IMR-90 (cell line): ENCODE data around the gene DNAI7. TPM values are rescaled to one million over a fixed set of nuclear protein-coding genes. Genes with fewer than 3 reads are reported as not detected.

Experiments
- ATAC-seq: fragments of 200-7000 bp; cut with Tn5 transposase; 2 replicates; pipeline ENCODE4 v1.9.1; 2020; ENCODE audit warnings: low read depth, mild to moderate bottlenecking, moderate library complexity
- BruUV-seq: library from RNA; stranded (reverse); fragments of 400-500 nt; replicated peaks from 2 replicates; lab custom pipeline; 2021; lab: Mats Ljungman, UMichigan
- CTCF ChIA-PET: fragments of 300-600 bp; formaldehyde crosslinking; extraction: SDS; loops from one replicate; lab custom pipeline; 2021; ENCODE audit warnings: antibody characterized with exemption; lab: Yijun Ruan, JAX
- POLR2A ChIA-PET: fragments of 300-600 bp; sonication (Branson Sonifier 250); formaldehyde crosslinking; loops from one replicate; lab custom pipeline; 2022; ENCODE audit warnings: antibody characterized with exemption; ENCODE audit not compliant: unreplicated experiment; lab: Charles Lee
- DNase-seq: peaks from one replicate; pipeline ENCODE4 v3.0.0; 2013
- H2AFZ ChIP-seq: replicated peaks from 2 replicates; pipeline ENCODE3; 2013; ENCODE audit warnings: low read length, mild to moderate bottlenecking; ENCODE audit not compliant: poor library complexity
- H2AK5ac ChIP-seq: 2 replicates; pipeline ENCODE4 v1.6.1; 2013; ENCODE audit warnings: low read depth, low read length, inconsistent platforms
- H2AK9ac ChIP-seq: replicated peaks from 2 replicates; pipeline ENCODE3; 2013; ENCODE audit warnings: mild to moderate bottlenecking, low read depth, low read length, moderate library complexity; ENCODE audit not compliant: poor library complexity
- H2BK120ac ChIP-seq: 2 replicates; pipeline ENCODE4 v1.6.1; 2013; ENCODE audit warnings: low read depth, low read length, inconsistent platforms
- H2BK15ac ChIP-seq: 3 replicates; pipeline ENCODE4 v1.6.1; 2013; ENCODE audit warnings: low read depth, low read length, inconsistent platforms
- H2BK20ac ChIP-seq: 2 replicates; pipeline ENCODE4 v1.6.1; 2013; ENCODE audit warnings: low read depth, mild to moderate bottlenecking, inconsistent platforms, low read length, moderate library complexity
- H2BK5ac ChIP-seq: 2 replicates; pipeline ENCODE4 v1.6.1; 2013; ENCODE audit warnings: mild to moderate bottlenecking, low read depth, low read length, inconsistent platforms; ENCODE audit not compliant: poor library complexity, severe bottlenecking
- H3K14ac ChIP-seq: replicated peaks from 2 replicates; pipeline ENCODE4 v1.6.1; 2013; ENCODE audit warnings: low read depth, low read length, inconsistent platforms
- H3K18ac ChIP-seq: 2 replicates; pipeline ENCODE4 v1.6.1; 2013; ENCODE audit warnings: low read depth, low read length, control low read depth
- H3K23ac ChIP-seq: 2 replicates; pipeline ENCODE4 v1.6.1; 2013; ENCODE audit warnings: low read depth, low read length, inconsistent platforms
- H3K27ac ChIP-seq: 2 replicates; pipeline ENCODE4 v1.5.1; 2013; ENCODE audit warnings: mild to moderate bottlenecking, control low read depth, low read length; ENCODE audit not compliant: insufficient read depth
- H3K27me3 ChIP-seq: 2 replicates; pipeline ENCODE4 v1.6.1; 2013; ENCODE audit warnings: low read length; ENCODE audit not compliant: control insufficient read depth, insufficient read depth
- H3K36me3 ChIP-seq: 2 replicates; pipeline ENCODE4 v1.6.1; 2013; ENCODE audit warnings: low read length, mixed read lengths; ENCODE audit not compliant: control insufficient read depth, insufficient read depth
- H3K4ac ChIP-seq: 2 replicates; pipeline ENCODE4 v1.6.1; 2013; ENCODE audit warnings: low read depth, low read length, inconsistent platforms
- H3K4me1 ChIP-seq: 2 replicates; pipeline ENCODE4 v1.6.1; 2013; ENCODE audit warnings: low read length, mixed read lengths; ENCODE audit not compliant: control insufficient read depth, insufficient read depth
- H3K4me2 ChIP-seq: 2 replicates; pipeline ENCODE4 v1.6.1; 2013; ENCODE audit warnings: low read depth, mild to moderate bottlenecking, control low read depth, low read length, moderate library complexity
- H3K4me3 ChIP-seq: 2 replicates; pipeline ENCODE4 v1.5.1; 2013; ENCODE audit warnings: low read depth, mild to moderate bottlenecking, control low read depth, low read length, moderate library complexity; ENCODE audit not compliant: insufficient read depth
- H3K56ac ChIP-seq: 2 replicates; pipeline ENCODE4 v1.6.1; 2013; ENCODE audit warnings: low read length, inconsistent platforms; ENCODE audit not compliant: insufficient read depth; ENCODE audit errors: extremely low read depth
- H3K79me1 ChIP-seq, 2 experiments: 2 replicates each; pipeline ENCODE4 v1.6.1; 2013; ENCODE audit warnings: low read length in 2 of 2, inconsistent platforms in 1 of 2, low read depth in 1 of 2
- H3K9ac ChIP-seq: 2 replicates; pipeline ENCODE4 v1.6.1; 2013; ENCODE audit warnings: low read depth, low read length, control low read depth
- H3K9me1 ChIP-seq: 2 replicates; pipeline ENCODE4 v1.6.1; 2013; ENCODE audit warnings: low read length, inconsistent platforms; ENCODE audit not compliant: insufficient read depth
- H3K9me3 ChIP-seq: 2 replicates; pipeline ENCODE4 v1.6.1; 2013; ENCODE audit warnings: low read length; ENCODE audit not compliant: control insufficient read depth, insufficient read depth
- H4K20me1 ChIP-seq: 2 replicates; pipeline ENCODE4 v1.6.1; 2013; ENCODE audit warnings: low read length, inconsistent platforms; ENCODE audit not compliant: insufficient read depth
- H4K5ac ChIP-seq: 2 replicates; pipeline ENCODE4 v1.6.1; 2013; ENCODE audit warnings: mild to moderate bottlenecking, low read depth, low read length, control low read depth
- H4K8ac ChIP-seq, 2 experiments: 2 replicates each; pipeline ENCODE4 v1.6.1; 2013; ENCODE audit warnings: low read depth in 2 of 2, low read length in 2 of 2, control low read depth in 1 of 2, inconsistent platforms in 1 of 2
- H4K91ac ChIP-seq: 2 replicates; pipeline ENCODE4 v1.6.1; 2013; ENCODE audit warnings: low read depth, low read length, inconsistent platforms; ENCODE audit not compliant: insufficient read depth
- BHLHE40 ChIP-seq: fragments of 150-350 bp; IDR thresholded peaks from 2 replicates; pipeline ENCODE4 v1.6.1; 2016; ENCODE audit warnings: mild to moderate bottlenecking, low read depth, low read length
- CHD1 ChIP-seq: IDR thresholded peaks from 2 replicates; pipeline ENCODE4 v1.6.1; 2012; ENCODE audit warnings: low read depth, low read length, improper control_type of control experiment
- MXI1 ChIP-seq: IDR thresholded peaks from 2 replicates; pipeline ENCODE4 v1.6.1; 2012; ENCODE audit warnings: low read depth, mild to moderate bottlenecking, low read length, moderate library complexity, borderline replicate concordance
- NFE2L2 ChIP-seq: fragments of 150-350 bp; IDR thresholded peaks from 2 replicates; pipeline ENCODE4 v1.6.1; 2016; ENCODE audit warnings: low read depth, mild to moderate bottlenecking, low read length
- POLR2A ChIP-seq: IDR thresholded peaks from 2 replicates; pipeline ENCODE4 v1.6.1; 2012; ENCODE audit warnings: mild to moderate bottlenecking, low read depth, low read length
- RAD21 ChIP-seq: IDR thresholded peaks from 2 replicates; pipeline ENCODE4 v1.6.1; 2012; ENCODE audit warnings: low read length, improper control_type of control experiment
- WGBS, 2 experiments: methylation state at CpG; one replicate each; pipeline versions ENCODE4 v1.1.5 to v1.1.7; 2013; ENCODE audit warnings: missing lambda C conversion rate in 2 of 2; ENCODE audit not compliant: insufficient read length in 1 of 2; ENCODE audit errors: extremely low coverage in 2 of 2; 5-methylcytosine and 5-hydroxymethylcytosine counted together
- dilution Hi-C: fragments of 300-500 bp; cut with HindIII; formaldehyde crosslinking; loops from one replicate; pipeline ENCODE4 v1.14.3; 2018; ENCODE audit warnings: low sequenced_read_pairs; ENCODE audit not compliant: unreplicated experiment
- in situ Hi-C: fragments of 300-500 bp; cut with MboI; formaldehyde crosslinking; loops from 3 replicates; pipeline ENCODE4 v1.14.3; 2019; ENCODE audit warnings: low sequenced_read_pairs, inconsistent platforms, mixed read lengths
- intact Hi-C: fragments of 100-400 bp; cut with micrococcal nuclease; formaldehyde crosslinking; loops from 2 replicates; pipeline ENCODE4 v1.10.0; 2022
- polyA plus RNA-seq, 3 experiments: library from polyadenylated mRNA; depleted of rRNA; stranded (reverse); fragments of >200 nt; gene quantifications; 2 replicates each; pipeline ENCODE4 v1.2.3, GENCODE V29; 2012; ENCODE audit warnings: low replicate concordance in 1 of 3
- total RNA-seq: library from RNA; depleted of rRNA; stranded (reverse); fragments of >200 nt; gene quantifications from 2 replicates; pipeline ENCODE4 v1.2.3, GENCODE V29; 2012
- TF ChIP-seq, protein P1 (sequence below): fragments of 150-350 bp; IDR thresholded peaks from 2 replicates; pipeline ENCODE4 v1.6.1; 2016; ENCODE audit warnings: low read depth, mild to moderate bottlenecking, low read length, moderate library complexity, borderline replicate concordance

DNAI7 gene
- total and polyA plus RNA-seq, 2 of the 4 experiments (the other 2 are of a cell fraction), result under 0.01 to 0.07 TPM

DNA sequence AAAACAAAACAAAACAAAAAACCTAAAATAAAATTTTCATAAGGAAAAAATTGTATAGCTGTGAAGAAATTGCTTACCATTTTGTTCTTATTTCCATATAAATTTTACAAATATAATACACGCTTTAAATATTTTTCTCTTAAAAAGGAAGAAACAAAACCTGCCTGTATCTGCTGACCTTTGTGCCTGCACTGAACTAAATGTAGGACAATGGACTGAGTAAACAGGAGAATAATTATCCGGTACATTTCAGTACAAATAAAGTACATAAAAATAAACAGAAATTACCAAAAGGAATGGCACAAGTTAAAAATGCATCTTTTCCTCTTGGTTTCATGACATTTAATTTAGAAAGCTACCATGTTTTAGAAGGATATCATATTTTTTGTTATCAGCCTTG, 112.3 kb downstream of the DNAI7 start:
- Histone ChIP-seq H3K79me1 (no peaks in the 10 kb centered on the region), H3K36me3 (no peaks in the 10 kb centered on the region), H3K4me1 (no peaks in the 10 kb centered on the region), H3K14ac (no peak overlapping the region), H2AK5ac (no peak overlapping the region), H3K23ac (no peak overlapping the region), H2BK5ac (no peak overlapping the region), H3K9ac (no peak overlapping the region), H2BK120ac (no peak overlapping the region), H3K9me3 (no peaks in the 10 kb centered on the region), H4K5ac (no peak overlapping the region), H3K18ac (no peak overlapping the region), H2BK20ac (no peak overlapping the region), H4K8ac (no peak overlapping the region), H3K27me3 (no peaks in the 10 kb centered on the region; the same call in 1 of the 2 replicates), H4K20me1 (no peaks in the 10 kb centered on the region), H3K27ac (no peak overlapping the region), H3K9me1 (no peaks in the 10 kb centered on the region), H3K4me3 (no peak overlapping the region), H2AK9ac (no peak overlapping the region), H2AFZ (no peak overlapping the region), H2BK15ac (no peak overlapping the region), H3K4me2 (no peak overlapping the region), H3K56ac (no peak overlapping the region), H3K4ac (no peak overlapping the region), H4K91ac (no peak overlapping the region)
- BruUV-seq, result no TSS peak
- intact Hi-C loops (no loop called here), dilution Hi-C loops (no loop called here), in situ Hi-C loops (no loop called here)
- ATAC-seq (no peak), DNase-seq (no peak)
- ChIA-PET POLR2A (no interaction called here), CTCF (interaction anchor here (0.7 kb wide), 1 partner anchor 1895 kb away, joined by 3 read pairs; no protein-coding TSS in a partner anchor)
- TF ChIP-seq BHLHE40 (no peak), POLR2A (no peak), CHD1 (no peak), RAD21 (no peak), MXI1 (no peak), NFE2L2 (no peak)
- TF ChIP-seq, protein P1, sequence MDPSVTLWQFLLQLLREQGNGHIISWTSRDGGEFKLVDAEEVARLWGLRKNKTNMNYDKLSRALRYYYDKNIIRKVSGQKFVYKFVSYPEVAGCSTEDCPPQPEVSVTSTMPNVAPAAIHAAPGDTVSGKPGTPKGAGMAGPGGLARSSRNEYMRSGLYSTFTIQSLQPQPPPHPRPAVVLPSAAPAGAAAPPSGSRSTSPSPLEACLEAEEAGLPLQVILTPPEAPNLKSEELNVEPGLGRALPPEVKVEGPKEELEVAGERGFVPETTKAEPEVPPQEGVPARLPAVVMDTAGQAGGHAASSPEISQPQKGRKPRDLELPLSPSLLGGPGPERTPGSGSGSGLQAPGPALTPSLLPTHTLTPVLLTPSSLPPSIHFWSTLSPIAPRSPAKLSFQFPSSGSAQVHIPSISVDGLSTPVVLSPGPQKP, result no peak
- no CpG with 5 or more reads among the region's 2 CpGs for WGBS, 2 experiments
